OCI-LY1 (cell line): ENCODE measurements around the gene SH3BGRL2.

Experiments
- CTCF ChIP-seq: fragments of 200-600 bp; sonication (generic), shearing (Covaris generic); IDR thresholded peaks from 2 replicates; pipeline ENCODE4 v1.5.1; 2017; ENCODE audit warnings: mild to moderate bottlenecking, antibody characterized with exemption, low read length, moderate library complexity, mixed read lengths
- EZH2 ChIP-seq: fragments of 200-600 bp; sonication (generic), shearing (Covaris generic); IDR thresholded peaks from 2 replicates; pipeline ENCODE4 v1.8.0; 2017; ENCODE audit warnings: borderline replicate concordance, mixed run types, mild to moderate bottlenecking, antibody characterized with exemption, low read length, moderate library complexity, mixed read lengths

GRCh38 chr6:79676785-79677736, 45.9 kb downstream of the SH3BGRL2 start:
- TF ChIP-seq CTCF: no peak
- TF ChIP-seq EZH2: no peak
